ENCODE measurements around the gene TEC. TPM values are rescaled to one million over a fixed set of nuclear protein-coding genes. Genes with fewer than 3 reads are reported as not detected.
A peak's percentile ranks its signal among the peaks of the same experiment; 100 is the strongest.

The TEC gene
- total and polyA plus RNA-seq, 9 of the 15 experiments (the other 6 are each of a cell fraction or from before 2014, with no cell fraction given): 5.3 to 14.7 (median 8.8) TPM

DNA sequence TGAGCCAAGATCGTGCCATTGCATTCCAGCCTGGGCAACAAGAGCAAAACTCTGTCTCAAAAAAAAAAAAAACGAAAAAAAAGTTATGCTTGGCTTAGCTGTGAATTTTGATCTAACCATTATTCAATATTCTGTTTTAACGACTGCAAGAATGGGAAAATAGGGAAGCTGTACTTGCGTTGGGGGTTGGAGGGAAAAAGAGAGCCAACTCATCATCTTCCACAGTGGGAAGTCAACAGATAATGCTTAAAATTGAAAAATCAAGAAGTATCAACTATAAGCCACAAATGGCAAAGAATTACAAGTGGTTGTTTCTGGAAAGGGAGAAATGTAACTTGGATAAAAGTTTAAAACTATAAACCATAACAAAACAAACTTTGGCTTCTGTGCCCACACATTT is 2.9 kb downstream of the TEC start (continued):
- TF ChIP-seq, protein P1, sequence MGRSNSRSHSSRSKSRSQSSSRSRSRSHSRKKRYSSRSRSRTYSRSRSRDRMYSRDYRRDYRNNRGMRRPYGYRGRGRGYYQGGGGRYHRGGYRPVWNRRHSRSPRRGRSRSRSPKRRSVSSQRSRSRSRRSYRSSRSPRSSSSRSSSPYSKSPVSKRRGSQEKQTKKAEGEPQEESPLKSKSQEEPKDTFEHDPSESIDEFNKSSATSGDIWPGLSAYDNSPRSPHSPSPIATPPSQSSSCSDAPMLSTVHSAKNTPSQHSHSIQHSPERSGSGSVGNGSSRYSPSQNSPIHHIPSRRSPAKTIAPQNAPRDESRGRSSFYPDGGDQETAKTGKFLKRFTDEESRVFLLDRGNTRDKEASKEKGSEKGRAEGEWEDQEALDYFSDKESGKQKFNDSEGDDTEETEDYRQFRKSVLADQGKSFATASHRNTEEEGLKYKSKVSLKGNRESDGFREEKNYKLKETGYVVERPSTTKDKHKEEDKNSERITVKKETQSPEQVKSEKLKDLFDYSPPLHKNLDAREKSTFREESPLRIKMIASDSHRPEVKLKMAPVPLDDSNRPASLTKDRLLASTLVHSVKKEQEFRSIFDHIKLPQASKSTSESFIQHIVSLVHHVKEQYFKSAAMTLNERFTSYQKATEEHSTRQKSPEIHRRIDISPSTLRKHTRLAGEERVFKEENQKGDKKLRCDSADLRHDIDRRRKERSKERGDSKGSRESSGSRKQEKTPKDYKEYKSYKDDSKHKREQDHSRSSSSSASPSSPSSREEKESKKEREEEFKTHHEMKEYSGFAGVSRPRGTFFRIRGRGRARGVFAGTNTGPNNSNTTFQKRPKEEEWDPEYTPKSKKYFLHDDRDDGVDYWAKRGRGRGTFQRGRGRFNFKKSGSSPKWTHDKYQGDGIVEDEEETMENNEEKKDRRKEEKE (IDR thresholded peaks at IDR 0.05; ENCODE audit: borderline replicate concordance in 1 of 2, control insufficient read depth in 1 of 2, low read depth in 2 of 2, low read length in 1 of 2): no peak
- TF ChIP-seq MAFF (IDR thresholded peaks at IDR 0.05; ENCODE audit: low read length) (peak; percentile 35; the same call in 1 of the 2 replicates), FOS (IDR thresholded peaks at IDR 0.05; ENCODE audit: extremely low read depth, insufficient read length) (no peak), MYC (IDR thresholded peaks at IDR 0.05; ENCODE audit: low read depth, low read length) (no peak), MYC (CRISPR knock-in tag; IDR thresholded peaks at IDR 0.05; ENCODE audit: borderline replicate concordance, low read depth) (no peak), NFE2 (IDR thresholded peaks at IDR 0.05; ENCODE audit: low read depth) (peak; percentile 44), ZFP1 (CRISPR knock-in tag; IDR thresholded peaks at IDR 0.05) (no peak), ZNF76 (CRISPR knock-in tag; IDR thresholded peaks at IDR 0.05; ENCODE audit: borderline replicate concordance) (no peak), NFXL1 (CRISPR knock-in tag; IDR thresholded peaks at IDR 0.05) (no peak), ZNF57 (CRISPR knock-in tag; IDR thresholded peaks at IDR 0.05) (no peak), SMAD4 (CRISPR knock-in tag; conservative IDR thresholded peaks at IDR 0.05) (no peak)
- TF ChIP-seq, protein P2, sequence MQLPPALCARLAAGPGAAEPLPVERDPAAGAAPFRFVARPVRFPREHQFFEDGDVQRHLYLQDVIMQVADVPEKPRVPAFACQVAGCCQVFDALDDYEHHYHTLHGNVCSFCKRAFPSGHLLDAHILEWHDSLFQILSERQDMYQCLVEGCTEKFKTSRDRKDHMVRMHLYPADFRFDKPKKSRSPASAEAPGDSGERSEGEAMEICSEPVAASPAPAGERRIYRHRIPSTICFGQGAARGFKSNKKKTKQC (CRISPR knock-in tag; IDR thresholded peaks at IDR 0.05): no peak

All from K562 (cell line).